HG03066 (cell line): ENCODE data around the gene ARHGEF18.
"Not testable (repeated sequence)": the region's sequence is repeated elsewhere in the genome, so short reads cannot be mapped to it uniquely, and the experiment has no call there.

Experiments
- ATAC-seq: cut with Tn5 transposase; IDR thresholded peaks from one replicate; pipeline ENCODE4 v1.9.1; 2021; ENCODE audit warnings: low read depth; ENCODE audit not compliant: unreplicated experiment

Gene ARHGEF18

DNA sequence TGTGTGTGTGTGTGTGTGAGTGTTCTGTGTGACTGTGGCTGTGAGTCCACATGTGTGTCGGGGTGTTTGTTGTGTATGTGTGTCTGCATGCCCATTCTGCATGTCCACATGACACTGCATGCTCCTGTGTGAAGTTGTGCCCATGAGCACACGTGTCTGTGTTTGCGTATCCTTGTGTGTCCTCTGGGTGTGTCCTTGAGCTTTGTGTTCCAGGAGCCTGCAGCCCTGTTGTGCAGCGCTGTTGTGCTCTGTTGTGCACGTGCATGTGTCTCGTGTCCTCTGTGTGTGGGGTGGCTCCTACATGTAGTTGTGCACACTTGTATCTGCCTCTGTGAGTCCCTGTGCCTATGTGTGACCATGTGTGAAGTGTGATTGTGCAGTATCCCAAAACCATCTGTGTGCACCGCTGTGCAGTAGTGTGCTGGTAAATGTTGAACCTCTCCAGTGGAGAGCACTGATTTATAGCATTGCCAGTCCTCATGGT lies 2.2 kb upstream of the ARHGEF18 start:
- no peak for ATAC-seq

- ATAC-seq: not testable (repeated sequence)
Measured at GRCh38 chr19:7346997-7347396, 1.7 kb upstream of the ARHGEF18 start.

- ATAC-seq: no peak
Measured at GRCh38 chr19:7349231-7349591, 474 bp downstream of the ARHGEF18 start.

DNA sequence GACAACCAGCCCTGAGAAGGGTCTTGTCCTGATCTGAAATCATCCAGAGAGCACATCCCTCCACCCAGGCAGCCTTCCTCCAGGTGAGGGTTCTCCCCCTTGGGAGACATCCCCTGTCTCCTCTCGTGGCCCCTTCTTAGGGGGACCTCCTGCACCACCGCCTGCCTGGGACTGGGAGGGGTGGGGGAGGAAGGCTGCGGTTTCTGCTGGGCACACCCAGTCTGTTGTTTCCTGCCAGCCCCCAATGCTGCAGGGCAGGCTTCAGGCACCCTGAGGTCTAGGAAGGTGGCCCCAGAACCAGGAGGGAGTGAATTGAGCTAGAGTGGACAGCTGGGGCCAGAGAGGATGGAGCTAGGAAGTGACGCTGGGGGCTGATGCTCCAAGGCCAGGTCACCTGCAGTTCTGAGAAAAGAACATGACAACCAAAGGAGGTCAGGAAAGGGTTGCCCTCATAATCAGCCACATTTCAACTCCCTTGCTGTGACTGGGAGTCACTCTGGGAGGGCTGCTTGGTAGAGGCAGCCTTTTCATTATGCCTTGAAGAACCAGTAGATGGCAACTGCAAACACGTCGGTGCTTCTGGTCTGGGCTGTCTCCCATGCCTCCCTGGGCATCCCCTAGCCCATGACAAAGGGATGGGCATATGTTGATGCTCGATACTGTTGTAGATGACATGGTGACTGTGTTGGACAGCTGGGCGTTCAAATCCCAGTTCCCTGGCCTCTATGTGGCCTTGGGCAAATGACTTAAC lies 1.4 kb downstream of the ARHGEF18 start:
- no peak for ATAC-seq

DNA sequence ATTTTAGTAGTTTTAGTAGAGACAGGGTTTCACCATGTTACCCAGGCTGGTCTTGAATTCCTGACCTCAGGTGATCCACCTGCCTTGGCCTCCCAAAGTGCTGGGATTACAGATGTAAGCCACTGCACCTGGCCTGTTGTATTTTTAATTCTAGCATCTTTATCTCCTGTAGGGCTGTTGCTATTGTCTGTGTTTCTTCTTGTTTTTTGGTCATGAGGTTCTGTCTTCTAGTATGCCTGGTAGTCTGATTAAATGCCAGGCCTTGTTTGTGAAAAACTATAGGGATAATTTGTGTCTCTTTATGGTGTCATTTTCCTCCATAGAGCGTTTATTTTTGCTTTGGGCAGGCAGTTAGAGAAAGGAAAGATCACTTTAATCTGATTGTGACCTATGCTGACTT lies 3.1 kb downstream of the ARHGEF18 start:
- no peak for ATAC-seq

- no peak for ATAC-seq
Measured at GRCh38 chr19:7355151-7355820, 6.5 kb downstream of the ARHGEF18 start.

- ATAC-seq: no peak
Measured at GRCh38 chr19:7355871-7356270, 7.1 kb downstream of the ARHGEF18 start.

- ATAC-seq: no peak
Measured at GRCh38 chr19:7356899-7357627, 8.3 kb downstream of the ARHGEF18 start.

GRCh38 chr19:7358102-7358597 lies 9.4 kb downstream of the ARHGEF18 start:
- ATAC-seq: no peak

GRCh38 chr19:7360393-7360984 lies 11.8 kb downstream of the ARHGEF18 start:
- no peak for ATAC-seq

DNA sequence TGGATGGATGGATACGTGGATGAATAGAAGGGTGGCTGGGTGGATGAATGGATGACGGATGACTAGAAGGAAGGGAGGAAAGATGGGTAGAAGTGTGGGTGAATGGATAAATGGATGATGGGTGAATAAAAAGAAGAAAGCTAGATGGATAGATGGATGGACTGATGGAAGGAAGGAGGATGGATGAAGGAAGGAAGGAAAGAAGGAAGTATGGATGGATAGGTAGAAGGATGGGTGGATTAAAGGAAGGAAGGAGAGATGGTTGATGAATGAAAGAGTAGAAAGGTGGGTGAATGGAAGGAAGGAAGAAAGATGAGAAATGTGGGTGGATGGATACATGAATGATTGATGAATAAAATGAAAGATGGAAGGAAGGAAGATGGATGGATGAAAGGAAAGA lies 14.5 kb downstream of the ARHGEF18 start:
- no peak for ATAC-seq

GRCh38 chr19:7366701-7367420 lies 18.1 kb downstream of the ARHGEF18 start:
- no peak for ATAC-seq

DNA sequence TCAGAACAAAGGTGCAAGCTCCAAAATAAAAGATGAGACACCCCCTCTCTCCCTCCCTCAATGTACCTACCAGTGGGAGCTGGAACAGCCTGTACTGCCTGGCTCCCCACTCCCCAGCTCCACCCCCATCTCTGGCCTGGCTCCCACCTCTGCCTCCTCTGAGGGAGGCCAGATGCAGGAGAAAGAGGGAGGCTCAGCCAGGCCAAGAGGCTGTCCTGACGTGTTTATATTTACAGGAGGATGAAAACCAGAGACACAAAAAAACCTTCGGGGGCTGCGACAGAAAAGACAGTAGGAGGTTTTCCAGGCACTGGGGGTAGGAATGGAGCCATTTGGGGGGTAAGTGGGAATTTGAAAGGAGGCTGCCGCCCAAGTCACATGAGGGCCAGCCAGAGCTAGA lies 19.7 kb downstream of the ARHGEF18 start:
- no peak for ATAC-seq

- not testable (repeated sequence) for ATAC-seq
Measured at GRCh38 chr19:7368866-7369265, 20.1 kb downstream of the ARHGEF18 start.

GRCh38 chr19:7370546-7370945 lies 21.8 kb downstream of the ARHGEF18 start:
- no peak for ATAC-seq

GRCh38 chr19:7371001-7371400 lies 22.3 kb downstream of the ARHGEF18 start:
- no peak for ATAC-seq

DNA sequence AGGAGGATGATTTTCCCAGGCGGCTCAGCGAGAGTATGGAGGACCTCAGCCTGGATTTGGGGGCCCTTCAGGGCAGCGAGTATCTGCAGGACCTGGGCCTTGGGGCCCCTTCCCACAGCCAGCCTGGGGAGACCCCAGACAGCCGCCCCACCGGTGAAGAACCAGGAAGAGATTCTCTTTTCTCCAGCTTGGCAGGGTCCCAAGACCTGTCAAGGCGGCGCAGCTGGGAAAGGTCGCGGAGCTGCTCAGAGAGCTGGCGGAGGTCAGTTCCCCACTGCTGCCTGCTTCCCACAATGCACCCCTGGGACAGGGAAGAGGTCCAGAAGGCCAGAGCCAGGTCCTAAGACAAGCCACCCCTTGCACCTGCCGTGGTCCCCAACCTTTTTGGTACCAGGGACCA lies 24.1 kb downstream of the ARHGEF18 start:
- no peak for ATAC-seq

- no peak for ATAC-seq
Measured at GRCh38 chr19:7373862-7374261, 25.1 kb downstream of the ARHGEF18 start.

DNA sequence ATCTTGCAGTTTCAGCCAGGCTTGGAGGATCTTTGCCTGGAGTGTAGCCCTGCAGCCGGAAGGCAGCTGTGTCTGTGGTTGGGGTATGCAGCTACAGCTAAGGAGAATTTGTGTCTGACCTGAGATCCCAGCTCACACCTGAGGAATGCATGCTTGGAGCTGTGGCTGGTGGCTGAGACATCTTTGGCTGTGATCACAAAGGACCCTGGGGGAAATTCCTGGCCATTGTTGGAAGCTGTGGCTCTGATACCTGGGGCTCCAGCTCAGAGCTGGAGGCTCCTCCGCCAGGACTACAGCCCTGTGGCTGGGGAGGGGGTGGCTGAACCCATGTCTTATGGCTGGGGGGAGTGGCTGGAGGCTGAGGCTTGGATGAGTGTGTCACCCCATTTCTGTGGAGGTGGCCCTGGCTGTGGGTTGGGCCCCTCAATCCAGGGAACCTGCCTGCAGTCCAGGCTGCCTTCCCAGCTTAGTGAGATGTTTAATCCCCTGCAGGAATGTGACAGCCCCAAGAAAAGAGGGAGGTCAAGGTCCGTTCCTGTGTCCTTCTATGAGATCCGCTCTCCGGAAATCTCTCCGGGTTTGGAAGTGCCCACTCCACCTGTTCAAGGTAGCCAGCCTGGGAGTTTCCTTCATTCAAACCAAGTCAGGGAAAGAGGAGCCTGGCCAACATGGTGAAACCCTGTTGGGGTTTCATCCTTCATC lies 27.6 kb downstream of the ARHGEF18 start:
- ATAC-seq: no peak

DNA sequence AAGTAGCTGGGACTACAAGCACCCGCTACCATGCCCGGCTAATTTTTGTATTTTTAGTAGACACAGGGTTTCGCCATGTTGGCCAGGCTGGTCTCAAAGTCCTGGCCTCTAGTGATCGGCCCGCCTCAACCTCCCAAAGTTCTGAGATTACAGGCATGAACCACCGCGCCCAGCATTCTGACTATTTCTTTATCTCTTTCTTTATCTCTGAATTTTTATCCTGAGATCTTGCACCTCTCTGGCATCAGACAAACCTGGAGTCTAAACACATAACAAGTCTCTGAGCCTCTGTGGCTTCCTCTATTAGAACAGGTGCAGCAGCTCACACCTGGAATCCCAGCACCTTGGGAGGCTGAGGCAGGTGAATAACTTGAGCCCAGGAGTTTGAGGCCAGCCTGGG lies 28.5 kb downstream of the ARHGEF18 start:
- no peak for ATAC-seq
